SK-N-MC (cell line): ENCODE measurements around the gene EDN2.

Experiments used
- EZH2 ChIP-seq: fragments of 200-600 bp; sonication (generic); IDR thresholded peaks from one replicate; pipeline ENCODE4 v1.6.1; 2017; ENCODE audit warnings: antibody characterized with exemption
- POLR2AphosphoS5 ChIP-seq: IDR thresholded peaks from 2 replicates; pipeline ENCODE4 v1.6.1; 2012; ENCODE audit warnings: mild to moderate bottlenecking, low read depth, low read length, borderline replicate concordance

GRCh38 chr1:41468122-41468762 is 16.2 kb downstream of the EDN2 start:
- TF ChIP-seq EZH2, result no peak
- no peak for TF ChIP-seq POLR2AphosphoS5
